DMS114 treated with DMSO at 0.1 percent for 48 hours (cell line): Measurements from ENCODE around the gene ZBTB7C.

ENCODE experiments used
- DNase-seq: peaks from one replicate; lab custom pipeline; 2025; ENCODE audit not compliant: unreplicated experiment; lab: John Stamatoyannopoulos, UW

Gene ZBTB7C

GRCh38 chr18:48391868-48392267 lies 17.3 kb downstream of the ZBTB7C start:
- DNase-seq = no peak

GRCh38 chr18:48390641-48391040 lies 18.5 kb downstream of the ZBTB7C start:
- DNase-seq = no peak

GRCh38 chr18:48388478-48388877 lies 20.7 kb downstream of the ZBTB7C start:
- DNase-seq = no peak

- no peak for DNase-seq
Observed at GRCh38 chr18:48387300-48387699, 21.9 kb downstream of the ZBTB7C start.

- no peak for DNase-seq
Observed at GRCh38 chr18:48385596-48385995, 23.6 kb downstream of the ZBTB7C start.

GRCh38 chr18:48376934-48377333 lies 32.2 kb downstream of the ZBTB7C start:
- no peak for DNase-seq

- DNase-seq = no peak
Observed at GRCh38 chr18:48376406-48376805, 32.8 kb downstream of the ZBTB7C start.

- DNase-seq = no peak
Observed at GRCh38 chr18:48375150-48375800, 33.9 kb downstream of the ZBTB7C start.

GRCh38 chr18:48374423-48375149 lies 34.6 kb downstream of the ZBTB7C start:
- no peak for DNase-seq

- no peak for DNase-seq
Observed at GRCh38 chr18:48371854-48372602, 37.2 kb downstream of the ZBTB7C start.

GRCh38 chr18:48367557-48367956 lies 41.6 kb downstream of the ZBTB7C start:
- no peak for DNase-seq

- no peak for DNase-seq
Observed at GRCh38 chr18:48365965-48366364, 43.2 kb downstream of the ZBTB7C start.

GRCh38 chr18:48364146-48364545 lies 45.0 kb downstream of the ZBTB7C start:
- no peak for DNase-seq

- no peak for DNase-seq
Observed at GRCh38 chr18:48363175-48363574, 46.0 kb downstream of the ZBTB7C start.

- DNase-seq = no peak
Observed at GRCh38 chr18:48361801-48362200, 47.4 kb downstream of the ZBTB7C start.

GRCh38 chr18:48360376-48361021 lies 48.7 kb downstream of the ZBTB7C start:
- no peak for DNase-seq

- DNase-seq = no peak
Observed at GRCh38 chr18:48359626-48360025, 49.6 kb downstream of the ZBTB7C start.

- no peak for DNase-seq
Observed at GRCh38 chr18:48358868-48359267, 50.3 kb downstream of the ZBTB7C start.

GRCh38 chr18:48356909-48357631 lies 52.1 kb downstream of the ZBTB7C start:
- no peak for DNase-seq

GRCh38 chr18:48356151-48356745 lies 52.9 kb downstream of the ZBTB7C start:
- DNase-seq = no peak
